NT2/D1 (cell line): Measurements from ENCODE around the gene RGS14.

Experiments used
- DNase-seq: peaks from one replicate; pipeline ENCODE4 v3.0.0-alpha.2; 2011; ENCODE audit warnings: low read depth, low spot score
- H3K27me3 ChIP-seq: 2 replicates; pipeline ENCODE4 v1.6.0; 2011; ENCODE audit warnings: mild to moderate bottlenecking; ENCODE audit not compliant: insufficient read length, insufficient read depth
- H3K36me3 ChIP-seq: 2 replicates; pipeline ENCODE4 v1.6.1; 2011; ENCODE audit warnings: mild to moderate bottlenecking, low read length, mixed read lengths; ENCODE audit not compliant: insufficient read depth, insufficient read length
- H3K4me1 ChIP-seq: 2 replicates; pipeline ENCODE4 v1.5.1; 2011; ENCODE audit not compliant: insufficient read depth, insufficient read length
- H3K4me3 ChIP-seq: 2 replicates; pipeline ENCODE4 v1.5.1; 2011; ENCODE audit warnings: low read depth; ENCODE audit not compliant: insufficient read length
- H3K9ac ChIP-seq: 2 replicates; pipeline ENCODE4 v1.6.0; 2011; ENCODE audit warnings: low read depth; ENCODE audit not compliant: insufficient read length
- H3K9me3 ChIP-seq: 2 replicates; pipeline ENCODE4 v1.5.1; 2011; ENCODE audit warnings: mild to moderate bottlenecking, low read length; ENCODE audit not compliant: insufficient read depth
- SUZ12 ChIP-seq: IDR thresholded peaks from 2 replicates; pipeline ENCODE4 v1.6.1; 2011; ENCODE audit not compliant: insufficient read length, insufficient read depth; ENCODE audit errors: extremely low read depth
- YY1 ChIP-seq: IDR thresholded peaks from 2 replicates; pipeline ENCODE4 v1.6.1; 2011; ENCODE audit not compliant: insufficient read length, insufficient read depth
- ZNF274 ChIP-seq: IDR thresholded peaks from 2 replicates; pipeline ENCODE4 v1.6.1; 2011; ENCODE audit warnings: mild to moderate bottlenecking, low read depth, low read length

The RGS14 gene

DNA sequence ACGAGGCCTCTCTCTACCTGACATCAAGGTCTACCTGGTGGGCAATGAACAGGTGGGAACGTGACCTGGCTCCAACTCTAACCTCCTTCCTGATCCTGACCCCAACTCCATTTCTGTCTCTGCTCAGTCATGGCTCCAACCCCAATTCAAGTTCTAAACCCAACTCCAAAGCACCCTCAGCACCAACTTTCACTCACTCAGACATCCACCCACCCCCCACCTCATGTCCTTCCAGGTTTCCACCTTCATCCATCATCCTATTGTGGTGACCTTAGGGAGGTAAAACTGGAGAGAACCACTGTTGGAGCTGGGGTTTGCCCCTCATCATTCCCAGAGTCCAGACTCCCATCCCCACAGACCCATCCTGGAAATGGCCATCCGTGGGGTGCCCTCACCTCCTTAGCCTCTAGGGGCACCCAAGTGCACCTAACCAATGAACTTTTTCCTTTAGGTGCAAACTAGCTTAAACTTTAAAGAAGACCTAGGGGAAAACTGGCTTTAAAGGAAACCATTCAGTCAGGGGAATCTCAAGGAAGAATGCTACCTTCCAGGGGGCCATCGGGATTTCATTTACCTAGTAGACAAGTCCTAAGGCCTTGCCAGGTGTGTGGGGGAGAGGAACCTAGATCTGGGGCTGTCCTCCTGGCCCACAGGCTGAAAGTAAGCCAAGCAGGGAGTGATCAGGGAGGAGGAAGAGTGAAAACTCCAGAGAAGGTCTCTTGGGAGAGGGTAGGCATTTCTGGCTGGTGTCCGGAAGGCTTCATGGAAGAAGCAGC is 11.3 kb downstream of the RGS14 start:
- no peak for TF ChIP-seq ZNF274
- H3K4me1 ChIP-seq: peaks cover 12% of the 10 kb centered on the region
- peaks cover 14% of the 10 kb centered on the region for H3K27me3 ChIP-seq
- DNase-seq: no peak
- no peak overlapping the region for H3K9ac ChIP-seq
- H3K36me3 ChIP-seq: no peaks in the 10 kb centered on the region
- no peak overlapping the region for H3K4me3 ChIP-seq
- H3K9me3 ChIP-seq: no peaks in the 10 kb centered on the region

DNA sequence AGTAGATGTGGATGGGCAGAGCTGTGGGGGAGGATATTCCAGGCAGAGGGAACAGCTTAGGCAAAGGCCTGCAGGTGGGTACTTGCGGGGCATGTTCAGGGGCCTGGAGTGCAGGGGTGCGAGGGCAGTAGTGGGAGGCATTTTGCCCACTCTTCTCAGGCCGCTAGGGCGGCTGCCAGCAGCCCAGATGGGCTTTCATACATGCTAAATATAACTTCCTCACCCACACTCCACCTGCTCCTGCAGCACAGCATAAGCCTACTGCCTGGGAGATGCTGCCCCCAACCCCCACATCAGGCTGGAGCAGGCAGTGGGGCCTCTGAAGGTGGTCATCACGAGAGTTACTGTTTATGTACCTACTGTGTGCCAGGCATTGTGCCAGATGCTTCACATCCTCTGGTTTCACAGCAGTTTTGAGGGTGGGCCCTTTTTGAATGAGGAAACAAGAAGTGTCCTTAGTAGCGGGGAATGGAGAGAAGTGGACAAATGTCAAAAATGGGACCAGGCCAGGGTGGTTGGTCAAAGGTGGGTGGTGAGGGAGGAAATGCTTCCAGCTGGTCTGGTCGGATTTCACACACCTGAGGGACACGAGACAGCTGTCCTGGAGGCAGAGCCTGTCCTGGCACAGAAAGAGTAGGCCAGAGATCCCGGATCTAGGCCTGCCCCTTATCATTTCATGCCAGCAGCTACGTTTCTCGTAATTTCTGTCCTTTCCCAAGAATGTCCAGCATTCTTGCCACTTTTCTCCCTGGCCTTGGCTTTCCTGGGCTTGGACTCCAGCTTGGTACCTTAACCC is 12.1 kb downstream of the RGS14 start:
- no peak overlapping the region for H3K4me3 ChIP-seq
- peaks cover 12% of the 10 kb centered on the region for H3K4me1 ChIP-seq
- no peak overlapping the region for H3K9ac ChIP-seq
- no peak for DNase-seq
- H3K27me3 ChIP-seq: peaks cover 14% of the 10 kb centered on the region
- H3K36me3 ChIP-seq: no peaks in the 10 kb centered on the region
- TF ChIP-seq ZNF274 (no peak), YY1 (no peak), SUZ12 (no peak)
- no peaks in the 10 kb centered on the region for H3K9me3 ChIP-seq

GRCh38 chr5:177370488-177371119 is 12.9 kb downstream of the RGS14 start:
- H3K9me3 ChIP-seq: no peaks in the 10 kb centered on the region
- peak; percentile 93 for DNase-seq
- H3K36me3 ChIP-seq: no peaks in the 10 kb centered on the region
- peaks cover 14% of the 10 kb centered on the region for H3K27me3 ChIP-seq
- TF ChIP-seq ZNF274: no peak
- no peak for TF ChIP-seq SUZ12
- TF ChIP-seq YY1: no peak
- H3K4me1 ChIP-seq: peaks cover 12% of the 10 kb centered on the region
- H3K4me3 ChIP-seq: no peak overlapping the region
- H3K9ac ChIP-seq: no peak overlapping the region

- Histone ChIP-seq H3K36me3 (no peaks in the 10 kb centered on the region), H3K4me3 (peak overlapping the region; percentile 39), H3K4me1 (peaks cover 9% of the 10 kb centered on the region), H3K9ac (peak overlapping the region; percentile 80), H3K27me3 (peaks cover 14% of the 10 kb centered on the region), H3K9me3 (no peaks in the 10 kb centered on the region)
- DNase-seq: no peak
- no peak for TF ChIP-seq ZNF274
- TF ChIP-seq YY1: no peak
- TF ChIP-seq SUZ12: no peak
These were observed 13.7 kb downstream of the RGS14 start for GRCh38 chr5:177371120-177372033.

DNA sequence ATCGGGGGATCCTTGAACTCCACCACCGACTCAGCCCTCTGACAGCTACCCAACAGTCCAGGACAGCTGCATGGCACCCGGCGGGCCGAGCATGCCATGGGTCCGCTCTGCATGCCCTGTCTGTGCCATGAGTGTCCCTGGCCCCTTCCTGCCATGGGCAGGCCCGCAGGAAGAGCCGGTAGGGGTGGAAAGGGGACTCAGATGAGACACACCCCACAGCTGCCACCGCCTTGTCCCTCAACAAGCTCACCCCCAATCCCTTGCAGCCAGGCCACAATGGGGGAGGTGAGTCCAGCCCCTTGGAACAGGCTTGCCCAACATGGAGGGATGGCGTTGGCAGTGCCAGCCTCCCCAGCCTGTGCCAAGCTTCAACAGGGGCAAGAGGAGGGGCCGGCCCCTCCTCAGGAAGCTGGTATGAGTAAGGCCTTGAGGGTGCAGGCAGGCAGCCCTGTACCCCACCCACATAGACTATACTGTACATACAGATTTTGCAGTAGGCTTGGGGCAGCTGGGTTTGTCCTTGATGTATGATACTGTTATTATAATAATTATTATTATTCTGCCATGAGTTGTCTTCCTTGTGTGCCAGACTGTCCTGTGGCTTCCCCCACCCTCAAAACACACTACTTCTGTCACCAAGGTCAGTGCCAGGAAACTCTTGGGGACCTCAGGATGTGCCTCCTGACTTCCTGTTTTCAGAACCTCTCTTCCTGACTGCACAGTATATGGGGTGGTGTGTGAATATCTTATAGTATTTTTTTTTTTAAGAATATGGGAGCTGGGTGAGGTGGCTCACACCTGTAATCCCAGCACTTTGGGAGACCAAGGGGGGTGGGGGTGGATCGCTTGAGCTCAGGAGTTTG is 14.5 kb downstream of the RGS14 start:
- Histone ChIP-seq H3K4me1 (peaks cover 8% of the 10 kb centered on the region), H3K4me3 (no peak overlapping the region), H3K36me3 (no peaks in the 10 kb centered on the region), H3K9me3 (no peaks in the 10 kb centered on the region), H3K27me3 (peaks cover 14% of the 10 kb centered on the region), H3K9ac (no peak overlapping the region)
- TF ChIP-seq YY1 (no peak), ZNF274 (no peak), SUZ12 (no peak)
- no peak for DNase-seq

GRCh38 chr5:177372910-177373309 is 15.2 kb downstream of the RGS14 start:
- Histone ChIP-seq H3K36me3 (no peaks in the 10 kb centered on the region), H3K9me3 (no peaks in the 10 kb centered on the region), H3K9ac (no peak overlapping the region), H3K4me1 (peaks cover 6% of the 10 kb centered on the region), H3K4me3 (no peak overlapping the region), H3K27me3 (peaks cover 9% of the 10 kb centered on the region)
- no peak for DNase-seq
- no peak for TF ChIP-seq ZNF274
- TF ChIP-seq YY1: no peak
- no peak for TF ChIP-seq SUZ12
